Measurements from ENCODE around the gene PLSCR2. TPM values are rescaled to one million over a fixed set of nuclear protein-coding genes. Genes with fewer than 3 reads are reported as not detected.

Gene PLSCR2
- total and polyA plus RNA-seq, 2 of the 8 experiments (the other 6 are each of a cell fraction or from before 2014, with no cell fraction given), result not detected

- TF ChIP-seq, protein P1, sequence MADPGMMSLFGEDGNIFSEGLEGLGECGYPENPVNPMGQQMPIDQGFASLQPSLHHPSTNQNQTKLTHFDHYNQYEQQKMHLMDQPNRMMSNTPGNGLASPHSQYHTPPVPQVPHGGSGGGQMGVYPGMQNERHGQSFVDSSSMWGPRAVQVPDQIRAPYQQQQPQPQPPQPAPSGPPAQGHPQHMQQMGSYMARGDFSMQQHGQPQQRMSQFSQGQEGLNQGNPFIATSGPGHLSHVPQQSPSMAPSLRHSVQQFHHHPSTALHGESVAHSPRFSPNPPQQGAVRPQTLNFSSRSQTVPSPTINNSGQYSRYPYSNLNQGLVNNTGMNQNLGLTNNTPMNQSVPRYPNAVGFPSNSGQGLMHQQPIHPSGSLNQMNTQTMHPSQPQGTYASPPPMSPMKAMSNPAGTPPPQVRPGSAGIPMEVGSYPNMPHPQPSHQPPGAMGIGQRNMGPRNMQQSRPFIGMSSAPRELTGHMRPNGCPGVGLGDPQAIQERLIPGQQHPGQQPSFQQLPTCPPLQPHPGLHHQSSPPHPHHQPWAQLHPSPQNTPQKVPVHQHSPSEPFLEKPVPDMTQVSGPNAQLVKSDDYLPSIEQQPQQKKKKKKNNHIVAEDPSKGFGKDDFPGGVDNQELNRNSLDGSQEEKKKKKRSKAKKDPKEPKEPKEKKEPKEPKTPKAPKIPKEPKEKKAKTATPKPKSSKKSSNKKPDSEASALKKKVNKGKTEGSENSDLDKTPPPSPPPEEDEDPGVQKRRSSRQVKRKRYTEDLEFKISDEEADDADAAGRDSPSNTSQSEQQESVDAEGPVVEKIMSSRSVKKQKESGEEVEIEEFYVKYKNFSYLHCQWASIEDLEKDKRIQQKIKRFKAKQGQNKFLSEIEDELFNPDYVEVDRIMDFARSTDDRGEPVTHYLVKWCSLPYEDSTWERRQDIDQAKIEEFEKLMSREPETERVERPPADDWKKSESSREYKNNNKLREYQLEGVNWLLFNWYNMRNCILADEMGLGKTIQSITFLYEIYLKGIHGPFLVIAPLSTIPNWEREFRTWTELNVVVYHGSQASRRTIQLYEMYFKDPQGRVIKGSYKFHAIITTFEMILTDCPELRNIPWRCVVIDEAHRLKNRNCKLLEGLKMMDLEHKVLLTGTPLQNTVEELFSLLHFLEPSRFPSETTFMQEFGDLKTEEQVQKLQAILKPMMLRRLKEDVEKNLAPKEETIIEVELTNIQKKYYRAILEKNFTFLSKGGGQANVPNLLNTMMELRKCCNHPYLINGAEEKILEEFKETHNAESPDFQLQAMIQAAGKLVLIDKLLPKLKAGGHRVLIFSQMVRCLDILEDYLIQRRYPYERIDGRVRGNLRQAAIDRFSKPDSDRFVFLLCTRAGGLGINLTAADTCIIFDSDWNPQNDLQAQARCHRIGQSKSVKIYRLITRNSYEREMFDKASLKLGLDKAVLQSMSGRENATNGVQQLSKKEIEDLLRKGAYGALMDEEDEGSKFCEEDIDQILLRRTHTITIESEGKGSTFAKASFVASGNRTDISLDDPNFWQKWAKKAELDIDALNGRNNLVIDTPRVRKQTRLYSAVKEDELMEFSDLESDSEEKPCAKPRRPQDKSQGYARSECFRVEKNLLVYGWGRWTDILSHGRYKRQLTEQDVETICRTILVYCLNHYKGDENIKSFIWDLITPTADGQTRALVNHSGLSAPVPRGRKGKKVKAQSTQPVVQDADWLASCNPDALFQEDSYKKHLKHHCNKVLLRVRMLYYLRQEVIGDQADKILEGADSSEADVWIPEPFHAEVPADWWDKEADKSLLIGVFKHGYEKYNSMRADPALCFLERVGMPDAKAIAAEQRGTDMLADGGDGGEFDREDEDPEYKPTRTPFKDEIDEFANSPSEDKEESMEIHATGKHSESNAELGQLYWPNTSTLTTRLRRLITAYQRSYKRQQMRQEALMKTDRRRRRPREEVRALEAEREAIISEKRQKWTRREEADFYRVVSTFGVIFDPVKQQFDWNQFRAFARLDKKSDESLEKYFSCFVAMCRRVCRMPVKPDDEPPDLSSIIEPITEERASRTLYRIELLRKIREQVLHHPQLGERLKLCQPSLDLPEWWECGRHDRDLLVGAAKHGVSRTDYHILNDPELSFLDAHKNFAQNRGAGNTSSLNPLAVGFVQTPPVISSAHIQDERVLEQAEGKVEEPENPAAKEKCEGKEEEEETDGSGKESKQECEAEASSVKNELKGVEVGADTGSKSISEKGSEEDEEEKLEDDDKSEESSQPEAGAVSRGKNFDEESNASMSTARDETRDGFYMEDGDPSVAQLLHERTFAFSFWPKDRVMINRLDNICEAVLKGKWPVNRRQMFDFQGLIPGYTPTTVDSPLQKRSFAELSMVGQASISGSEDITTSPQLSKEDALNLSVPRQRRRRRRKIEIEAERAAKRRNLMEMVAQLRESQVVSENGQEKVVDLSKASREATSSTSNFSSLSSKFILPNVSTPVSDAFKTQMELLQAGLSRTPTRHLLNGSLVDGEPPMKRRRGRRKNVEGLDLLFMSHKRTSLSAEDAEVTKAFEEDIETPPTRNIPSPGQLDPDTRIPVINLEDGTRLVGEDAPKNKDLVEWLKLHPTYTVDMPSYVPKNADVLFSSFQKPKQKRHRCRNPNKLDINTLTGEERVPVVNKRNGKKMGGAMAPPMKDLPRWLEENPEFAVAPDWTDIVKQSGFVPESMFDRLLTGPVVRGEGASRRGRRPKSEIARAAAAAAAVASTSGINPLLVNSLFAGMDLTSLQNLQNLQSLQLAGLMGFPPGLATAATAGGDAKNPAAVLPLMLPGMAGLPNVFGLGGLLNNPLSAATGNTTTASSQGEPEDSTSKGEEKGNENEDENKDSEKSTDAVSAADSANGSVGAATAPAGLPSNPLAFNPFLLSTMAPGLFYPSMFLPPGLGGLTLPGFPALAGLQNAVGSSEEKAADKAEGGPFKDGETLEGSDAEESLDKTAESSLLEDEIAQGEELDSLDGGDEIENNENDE (IDR thresholded peaks at IDR 0.05; ENCODE audit: insufficient replicate concordance, low read length), result no peak
- TF ChIP-seq CEBPB (IDR thresholded peaks at IDR 0.05; ENCODE audit: low read depth, low read length) (no peak), KDM5A (IDR thresholded peaks at IDR 0.05; ENCODE audit: low read length) (no peak), CTBP2 (IDR thresholded peaks at IDR 0.05; ENCODE audit: borderline replicate concordance, insufficient read depth, insufficient read length, low read length) (no peak), TEAD4 (IDR thresholded peaks at IDR 0.05; ENCODE audit: low read depth, low read length) (no peak), POLR2AphosphoS5 (IDR thresholded peaks at IDR 0.05; ENCODE audit: low read depth, low read length) (no peak), GTF2F1 (IDR thresholded peaks at IDR 0.05; ENCODE audit: borderline replicate concordance, low read depth, low read length) (no peak), ATF3 (IDR thresholded peaks at IDR 0.05; ENCODE audit: insufficient read depth, low read depth, low read length) (no peak)
Observed at GRCh38 chr3:146471012-146471411, 1.7 kb upstream of the PLSCR2 start (continued).
